Putamen (tissue), 1 donor: ENCODE results near the gene CCDC85B.

ENCODE experiments used
- DNase-seq: peaks from one replicate; pipeline ENCODE4 v3.0.0-alpha.2; 2016; ENCODE audit warnings: low spot score

The CCDC85B gene

DNA sequence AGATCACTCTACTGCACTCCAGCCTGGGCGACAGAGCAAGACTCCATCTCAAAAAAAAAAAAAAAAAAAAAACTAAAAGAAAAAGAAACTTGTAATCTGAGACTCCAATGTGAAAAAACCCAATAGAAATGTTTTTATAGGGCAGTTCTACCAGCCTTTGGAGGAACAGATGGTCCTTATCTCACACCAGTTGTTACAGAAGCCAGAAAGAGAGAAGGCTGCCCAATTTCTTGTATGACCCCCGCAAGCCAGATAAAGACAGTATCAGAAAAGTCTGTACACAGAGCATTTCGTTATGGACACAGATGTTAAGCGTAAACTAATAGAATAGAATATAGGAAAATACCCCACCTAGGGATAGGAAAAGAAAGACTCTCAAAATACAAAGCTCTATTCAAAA lies 43.5 kb downstream of the CCDC85B start:
- DNase-seq: no peak

DNA sequence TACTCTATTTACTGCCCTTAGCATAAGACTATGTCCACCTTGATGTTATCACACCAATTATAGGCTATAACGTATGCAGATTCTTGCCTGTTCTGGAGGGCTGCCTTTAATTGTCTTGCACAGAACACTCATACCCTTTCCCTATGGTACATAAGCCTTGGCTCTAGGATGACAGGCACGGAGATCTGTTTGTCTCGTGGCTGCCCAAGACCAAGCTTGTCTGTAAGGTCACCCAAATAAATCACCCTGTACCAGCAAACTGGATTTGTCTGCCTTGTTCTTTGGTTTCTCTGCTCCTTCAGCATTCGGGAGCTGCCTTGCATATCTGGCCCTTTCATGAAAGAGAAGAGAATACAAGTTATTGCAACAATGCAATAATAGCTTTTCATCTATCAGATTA lies 47.3 kb downstream of the CCDC85B start:
- no peak for DNase-seq
